Lung (tissue), 4 donors: ENCODE data around the gene BBS1. TPM values are rescaled to one million over a fixed set of nuclear protein-coding genes. Genes with fewer than 3 reads are reported as not detected.

Experiments used
- polyA plus RNA-seq, 2 donors: library from polyadenylated mRNA; stranded (reverse); fragments of 200-250 nt; gene quantifications; one replicate each; pipeline ENCODE4 v1.2.1, GENCODE V29; 2013
- total RNA-seq, 2 donors: library from RNA; depleted of rRNA in 1 of 2; stranded (reverse); fragments of >200 nt in 1 of 2; gene quantifications; one replicate each; pipeline ENCODE4 v1.2.1, GENCODE V29; 2014 to 2021
- donor health status: Bipolar disorder and iron deficiency.
- donor health status: healthy.
- donor health status: DM: yes; HTN: yes; CAD: no.

BBS1 gene
- total and polyA plus RNA-seq, 4 donors, result 12.5 to 75.6 (median 29.3) TPM

Other genes with a start within 250 kb of the BBS1 start
- 100 to 1,000 TPM in 1 of 2 donors, 10 to 100 TPM in 1; 78.6 to 162 TPM for gene RAB1B, start 242.0 kb upstream of the BBS1 start, total RNA-seq
- gene RAB1B, start 242.0 kb upstream of the BBS1 start, polyA plus RNA-seq, result 100 to 1,000 TPM; 174 to 203 TPM
- gene CNIH2, start 232.5 kb upstream of the BBS1 start, total RNA-seq, result 1 to 10 TPM; 1.1 to 3.4 TPM
- gene CNIH2, start 232.5 kb upstream of the BBS1 start, polyA plus RNA-seq, result 1 to 10 TPM; 1.1 to 2.0 TPM
- 100 to 1,000 TPM in 1 of 2 donors, 10 to 100 TPM in 1; 46.6 to 123 TPM for gene YIF1A, start 221.5 kb upstream of the BBS1 start, total RNA-seq
- gene YIF1A, start 221.5 kb upstream of the BBS1 start, polyA plus RNA-seq, result 100 to 1,000 TPM; 105 to 128 TPM
- under 1 TPM; 0.23 to 0.28 TPM for gene TMEM151A, start 218.7 kb upstream of the BBS1 start, total RNA-seq
- under 1 TPM; 0.09 to 0.91 TPM for gene TMEM151A, start 218.7 kb upstream of the BBS1 start, polyA plus RNA-seq
- 10 to 100 TPM; 25.9 to 53.5 TPM for gene CD248, start 193.6 kb upstream of the BBS1 start, total RNA-seq
- 10 to 100 TPM in 1 of 2 donors, 1 to 10 TPM in 1; 9.2 to 20.1 TPM for gene CD248, start 193.6 kb upstream of the BBS1 start, polyA plus RNA-seq
- 10 to 100 TPM in 1 of 2 donors, 1 to 10 TPM in 1; 1.9 to 15.1 TPM for gene RIN1, start 174.2 kb upstream of the BBS1 start, total RNA-seq
- gene RIN1, start 174.2 kb upstream of the BBS1 start, polyA plus RNA-seq, result 10 to 100 TPM in 1 of 2 donors, 1 to 10 TPM in 1; 6.9 to 12.4 TPM
- gene BRMS1, start 165.5 kb upstream of the BBS1 start, total RNA-seq, result 10 to 100 TPM; 23.7 to 38.0 TPM
- 10 to 100 TPM; 60.4 to 88.7 TPM for gene BRMS1, start 165.5 kb upstream of the BBS1 start, polyA plus RNA-seq
- gene B4GAT1, start 163.0 kb upstream of the BBS1 start, total RNA-seq, result 10 to 100 TPM; 27.6 to 28.0 TPM
- 10 to 100 TPM; 18.2 to 20.3 TPM for gene B4GAT1, start 163.0 kb upstream of the BBS1 start, polyA plus RNA-seq
- gene SLC29A2, start 138.9 kb upstream of the BBS1 start, total RNA-seq, result 10 to 100 TPM in 1 of 2 donors, 1 to 10 TPM in 1; 6.5 to 19.4 TPM
- gene SLC29A2, start 138.9 kb upstream of the BBS1 start, polyA plus RNA-seq, result 10 to 100 TPM; 13.1 to 14.3 TPM
- under 1 TPM; 0.06 to 0.09 TPM for gene NPAS4, start 89.6 kb upstream of the BBS1 start, total RNA-seq
- under 1 TPM; 0.07 to 0.14 TPM for gene NPAS4, start 89.6 kb upstream of the BBS1 start, polyA plus RNA-seq
- 10 to 100 TPM; 32.7 to 46.6 TPM for gene MRPL11, start 71.8 kb upstream of the BBS1 start, total RNA-seq
- gene MRPL11, start 71.8 kb upstream of the BBS1 start, polyA plus RNA-seq, result 10 to 100 TPM; 35.8 to 56.8 TPM
- 10 to 100 TPM in 1 of 2 donors, 1 to 10 TPM in 1; 4.9 to 12.6 TPM for gene PELI3, start 43.7 kb upstream of the BBS1 start, total RNA-seq
- 1 to 10 TPM; 6.1 to 8.9 TPM for gene PELI3, start 43.7 kb upstream of the BBS1 start, polyA plus RNA-seq
- 10 to 100 TPM; 25.5 to 76.3 TPM for gene DPP3, start 30.2 kb upstream of the BBS1 start, total RNA-seq
- gene DPP3, start 30.2 kb upstream of the BBS1 start, polyA plus RNA-seq, result 10 to 100 TPM; 25.4 to 63.9 TPM
- 10 to 100 TPM in 1 of 2 donors, 1 to 10 TPM in 1; 6.8 to 21.6 TPM for gene ZDHHC24, start 35.4 kb downstream of the BBS1 start, total RNA-seq
- 10 to 100 TPM; 10.7 to 12.3 TPM for gene ZDHHC24, start 35.4 kb downstream of the BBS1 start, polyA plus RNA-seq
- gene ACTN3, start 36.3 kb downstream of the BBS1 start, total RNA-seq, result under 1 TPM in 1 of 2 donors, not detected in 1; 0.15 TPM
- under 1 TPM; 0.04 to 0.07 TPM for gene ACTN3, start 36.3 kb downstream of the BBS1 start, polyA plus RNA-seq
- gene CTSF, start 58.0 kb downstream of the BBS1 start, total RNA-seq, result 10 to 100 TPM in 1 of 2 donors, 1 to 10 TPM in 1; 7.7 to 39.6 TPM
- 1 to 10 TPM; 6.6 to 8.2 TPM for gene CTSF, start 58.0 kb downstream of the BBS1 start, polyA plus RNA-seq
- gene CCDC87, start 82.4 kb downstream of the BBS1 start, total RNA-seq, result under 1 TPM; 0.28 to 0.67 TPM
- gene CCDC87, start 82.4 kb downstream of the BBS1 start, polyA plus RNA-seq, result under 1 TPM; 0.12 to 0.15 TPM
- gene CCS, start 82.5 kb downstream of the BBS1 start, total RNA-seq, result 10 to 100 TPM; 35.9 to 36.5 TPM
- gene CCS, start 82.5 kb downstream of the BBS1 start, polyA plus RNA-seq, result 10 to 100 TPM; 32.7 to 52.2 TPM
- 10 to 100 TPM; 67.8 to 96.3 TPM for gene RBM14, start 106.0 kb downstream of the BBS1 start, total RNA-seq
- gene RBM14, start 106.0 kb downstream of the BBS1 start, polyA plus RNA-seq, result 10 to 100 TPM; 34.1 to 38.0 TPM
- 100 to 1,000 TPM; 102 to 153 TPM for gene RBM4, start 128.1 kb downstream of the BBS1 start, total RNA-seq
- gene RBM4, start 128.1 kb downstream of the BBS1 start, polyA plus RNA-seq, result 10 to 100 TPM; 77.2 to 98.8 TPM
- 10 to 100 TPM; 12.3 to 33.9 TPM for gene RBM4B, start 167.3 kb downstream of the BBS1 start, total RNA-seq
- 1 to 10 TPM; 9.4 to 10.0 TPM for gene RBM4B, start 167.3 kb downstream of the BBS1 start, polyA plus RNA-seq
- 10 to 100 TPM; 13.2 to 16.1 TPM for gene SPTBN2, start 218.6 kb downstream of the BBS1 start, total RNA-seq
- 1 to 10 TPM; 4.7 to 9.4 TPM for gene SPTBN2, start 218.6 kb downstream of the BBS1 start, polyA plus RNA-seq